Natural killer cell (primary cell): ENCODE results near the gene CMC1. TPM values are rescaled to one million over a fixed set of nuclear protein-coding genes. Genes with fewer than 3 reads are reported as not detected.
A peak's percentile ranks its signal among the peaks of the same experiment; 100 is the strongest.

ENCODE experiments used
- ATAC-seq, 3 donors: fragments of 150-1000 bp in 2 of 3; fragments of 200-7000 bp in 1 of 3; cut with Tn5 transposase; 1 replicate in 1 of 3; 2 replicates in 2 of 3; pipeline ENCODE4 v1.10.0; 2021; ENCODE audit warnings: mild to moderate bottlenecking in 2 of 3, moderate library complexity in 2 of 3
- DNase-seq, 2 donors: peaks; one replicate each; pipeline versions ENCODE4 v3.0.0 to v3.0.0-alpha.2; 2013 to 2021; ENCODE audit warnings: mixed read lengths in 1 of 2
- H3K27ac ChIP-seq: one replicate; pipeline ENCODE4 v1.5.1; 2013; ENCODE audit warnings: mild to moderate bottlenecking, low read length
- H3K27me3 ChIP-seq: one replicate; pipeline ENCODE4 v1.6.1; 2013; ENCODE audit warnings: low read length; ENCODE audit not compliant: control insufficient read depth, insufficient read depth
- H3K36me3 ChIP-seq: one replicate; pipeline ENCODE4 v1.6.1; 2013; ENCODE audit warnings: low read length; ENCODE audit not compliant: control insufficient read depth, insufficient read depth
- H3K4me1 ChIP-seq: one replicate; pipeline ENCODE4 v1.6.1; 2013; ENCODE audit warnings: low read length; ENCODE audit not compliant: control insufficient read depth, insufficient read depth
- H3K4me3 ChIP-seq: one replicate; pipeline ENCODE4 v1.5.1; 2013; ENCODE audit warnings: low read length
- H3K9me3 ChIP-seq: one replicate; pipeline ENCODE4 v1.6.1; 2013; ENCODE audit warnings: low read length; ENCODE audit not compliant: control insufficient read depth, insufficient read depth
- H3K27ac Mint-ChIP-seq, 2 donors: one replicate each; pipeline ENCODE4 v1.8.0; 2022; ENCODE audit warnings: mild to moderate bottlenecking in 2 of 2, mixed read lengths in 2 of 2, moderate library complexity in 1 of 2
- H3K27me3 Mint-ChIP-seq, 2 donors: one replicate each; pipeline ENCODE4 v1.8.0; 2022; ENCODE audit warnings: low read depth in 2 of 2, mixed read lengths in 2 of 2
- H3K36me3 Mint-ChIP-seq: one replicate; pipeline ENCODE4 v1.8.0; 2022; ENCODE audit warnings: mixed read lengths
- H3K4me1 Mint-ChIP-seq, 2 donors: one replicate each; pipeline ENCODE4 v1.8.0; 2022; ENCODE audit warnings: mixed read lengths in 2 of 2
- H3K4me3 Mint-ChIP-seq: one replicate; pipeline ENCODE4 v1.8.0; 2022; ENCODE audit warnings: mild to moderate bottlenecking, moderate library complexity, mixed read lengths
- H3K9me3 Mint-ChIP-seq, 2 donors: one replicate each; pipeline ENCODE4 v1.8.0; 2022; ENCODE audit warnings: mixed read lengths in 2 of 2
- WGBS: methylation state at CpG from one replicate; pipeline ENCODE4 v1.1.7; 2013; ENCODE audit warnings: missing lambda C conversion rate; ENCODE audit not compliant: insufficient coverage; 5-methylcytosine and 5-hydroxymethylcytosine counted together
- intact Hi-C: fragments of 100-400 bp; cut with micrococcal nuclease; formaldehyde crosslinking; loops from one replicate; pipeline ENCODE4 v1.14.2; 2022
- total RNA-seq, 4 donors: library from RNA; stranded (reverse); fragments of 120-200 nt in 1 of 4; gene quantifications; one replicate each; pipeline versions ENCODE4 v1.2.3 to v1.2.4, GENCODE V29; 2013 to 2022
- TF ChIP-seq, protein P1 (sequence below): fragments of 200-600 bp; IDR thresholded peaks from one replicate; pipeline ENCODE4 v1.8.0; 2022; ENCODE audit warnings: antibody characterized with exemption

Gene CMC1
- total RNA-seq, 3 donors from 2014 or later (not counting 1 experiment from before 2014, with no cell fraction given): 122 to 157 (median 136) TPM

GRCh38 chr3:28335246-28335645 lies 93.8 kb downstream of the CMC1 start:
- Histone ChIP-seq H3K4me3 (no peak overlapping the region), H3K27me3 (no peaks in the 10 kb centered on the region), H3K27ac (no peak overlapping the region), H3K9me3 (no peaks in the 10 kb centered on the region), H3K36me3 (peaks cover 30% of the 10 kb centered on the region), H3K4me1 (no peaks in the 10 kb centered on the region)
- peaks cover 0 to 6% of the 10 kb centered on the region in 2 donors for H3K4me1 Mint-ChIP-seq
- ATAC-seq: no peak
- H3K9me3 Mint-ChIP-seq: no peaks in the 10 kb centered on the region
- DNase-seq: no peak
- H3K27me3 Mint-ChIP-seq: no peaks in the 10 kb centered on the region
- WGBS: 36% methylated on average over 1 of the region's 2 CpGs
- H3K27ac Mint-ChIP-seq: no peak overlapping the region
- H3K4me3 Mint-ChIP-seq: no peak overlapping the region
- H3K36me3 Mint-ChIP-seq: no peaks in the 10 kb centered on the region
- TF ChIP-seq, protein P1, sequence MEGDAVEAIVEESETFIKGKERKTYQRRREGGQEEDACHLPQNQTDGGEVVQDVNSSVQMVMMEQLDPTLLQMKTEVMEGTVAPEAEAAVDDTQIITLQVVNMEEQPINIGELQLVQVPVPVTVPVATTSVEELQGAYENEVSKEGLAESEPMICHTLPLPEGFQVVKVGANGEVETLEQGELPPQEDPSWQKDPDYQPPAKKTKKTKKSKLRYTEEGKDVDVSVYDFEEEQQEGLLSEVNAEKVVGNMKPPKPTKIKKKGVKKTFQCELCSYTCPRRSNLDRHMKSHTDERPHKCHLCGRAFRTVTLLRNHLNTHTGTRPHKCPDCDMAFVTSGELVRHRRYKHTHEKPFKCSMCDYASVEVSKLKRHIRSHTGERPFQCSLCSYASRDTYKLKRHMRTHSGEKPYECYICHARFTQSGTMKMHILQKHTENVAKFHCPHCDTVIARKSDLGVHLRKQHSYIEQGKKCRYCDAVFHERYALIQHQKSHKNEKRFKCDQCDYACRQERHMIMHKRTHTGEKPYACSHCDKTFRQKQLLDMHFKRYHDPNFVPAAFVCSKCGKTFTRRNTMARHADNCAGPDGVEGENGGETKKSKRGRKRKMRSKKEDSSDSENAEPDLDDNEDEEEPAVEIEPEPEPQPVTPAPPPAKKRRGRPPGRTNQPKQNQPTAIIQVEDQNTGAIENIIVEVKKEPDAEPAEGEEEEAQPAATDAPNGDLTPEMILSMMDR: no peak
- intact Hi-C loops: no loop called here

GRCh38 chr3:28337230-28337629 lies 95.8 kb downstream of the CMC1 start:
- H3K27me3 ChIP-seq: no peaks in the 10 kb centered on the region
- no peak for DNase-seq
- peaks cover 29% of the 10 kb centered on the region for H3K36me3 ChIP-seq
- peaks cover 2 to 10% of the 10 kb centered on the region in 2 donors for H3K4me1 Mint-ChIP-seq
- no peaks in the 10 kb centered on the region for H3K27me3 Mint-ChIP-seq
- H3K27ac Mint-ChIP-seq: no peak overlapping the region
- H3K9me3 Mint-ChIP-seq: no peaks in the 10 kb centered on the region
- no peak overlapping the region for H3K4me3 Mint-ChIP-seq
- intact Hi-C loops: no loop called here
- H3K27ac ChIP-seq: no peak overlapping the region
- H3K4me3 ChIP-seq: no peak overlapping the region
- H3K4me1 ChIP-seq: no peaks in the 10 kb centered on the region
- no peaks in the 10 kb centered on the region for H3K9me3 ChIP-seq
- no peak for ATAC-seq
- no peaks in the 10 kb centered on the region for H3K36me3 Mint-ChIP-seq
- TF ChIP-seq, protein P1: no peak

DNA sequence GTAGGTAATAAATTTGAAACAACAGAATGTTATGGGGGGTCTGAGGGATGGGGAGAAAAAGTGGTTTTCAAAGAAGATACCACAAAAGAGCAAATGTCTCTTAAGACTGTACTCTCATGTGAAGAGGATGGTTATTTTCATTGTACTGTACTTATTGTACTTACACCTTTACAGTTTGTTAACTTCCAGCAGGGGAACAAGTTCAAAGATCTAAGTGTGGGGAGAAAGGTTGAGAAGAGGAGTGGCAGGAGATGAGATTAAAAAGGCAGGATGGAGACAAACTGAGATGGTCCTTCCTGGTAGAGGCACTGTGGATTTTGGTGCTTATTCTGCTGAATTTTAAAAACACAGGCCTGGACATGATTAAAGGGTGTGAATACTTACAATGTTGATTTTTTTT lies 101.7 kb downstream of the CMC1 start:
- intact Hi-C loops: no loop called here
- no peak overlapping the region for H3K4me3 Mint-ChIP-seq
- no peaks in the 10 kb centered on the region for H3K27me3 ChIP-seq
- H3K4me1 Mint-ChIP-seq: peaks cover 30 to 37% of the 10 kb centered on the region in 2 donors
- H3K9me3 ChIP-seq: no peaks in the 10 kb centered on the region
- H3K4me3 ChIP-seq: no peak overlapping the region
- no peaks in the 10 kb centered on the region for H3K36me3 Mint-ChIP-seq
- no peaks in the 10 kb centered on the region for H3K27me3 Mint-ChIP-seq
- peaks cover 12% of the 10 kb centered on the region for H3K36me3 ChIP-seq
- TF ChIP-seq, protein P1: no peak
- H3K27ac Mint-ChIP-seq: peak overlapping the region in 1 of 2 donors; percentile 30
- ATAC-seq: no peak
- DNase-seq: no peak
- no peak overlapping the region for H3K27ac ChIP-seq
- no peaks in the 10 kb centered on the region for H3K9me3 Mint-ChIP-seq
- H3K4me1 ChIP-seq: peaks cover 3% of the 10 kb centered on the region

GRCh38 chr3:28345690-28346089 lies 104.3 kb downstream of the CMC1 start:
- Mint-ChIP-seq H3K27me3 (no peaks in the 10 kb centered on the region), H3K4me3 (no peak overlapping the region), H3K4me1 (peaks cover 48 to 55% of the 10 kb centered on the region in 2 donors), H3K27ac (peak overlapping the region in 1 of 2 donors; percentile 93), H3K9me3 (peaks cover 0 to 2% of the 10 kb centered on the region in 2 donors), H3K36me3 (no peaks in the 10 kb centered on the region)
- no peak overlapping the region for H3K27ac ChIP-seq
- no peaks in the 10 kb centered on the region for H3K27me3 ChIP-seq
- no peak overlapping the region for H3K4me3 ChIP-seq
- no peaks in the 10 kb centered on the region for H3K36me3 ChIP-seq
- ATAC-seq (no peak), DNase-seq (no peak)
- intact Hi-C loops: loop anchor here (5.0 kb wide), 3 partner anchors 48 to 863 kb away; partner anchors contain the start of gene SLC4A7
- peaks cover 9% of the 10 kb centered on the region for H3K4me1 ChIP-seq
- TF ChIP-seq, protein P1: no peak
- no peaks in the 10 kb centered on the region for H3K9me3 ChIP-seq
- WGBS: no CpG with 5 or more reads among the region's 1 CpG
